Measurements from ENCODE around the gene PEX11G.

DNA sequence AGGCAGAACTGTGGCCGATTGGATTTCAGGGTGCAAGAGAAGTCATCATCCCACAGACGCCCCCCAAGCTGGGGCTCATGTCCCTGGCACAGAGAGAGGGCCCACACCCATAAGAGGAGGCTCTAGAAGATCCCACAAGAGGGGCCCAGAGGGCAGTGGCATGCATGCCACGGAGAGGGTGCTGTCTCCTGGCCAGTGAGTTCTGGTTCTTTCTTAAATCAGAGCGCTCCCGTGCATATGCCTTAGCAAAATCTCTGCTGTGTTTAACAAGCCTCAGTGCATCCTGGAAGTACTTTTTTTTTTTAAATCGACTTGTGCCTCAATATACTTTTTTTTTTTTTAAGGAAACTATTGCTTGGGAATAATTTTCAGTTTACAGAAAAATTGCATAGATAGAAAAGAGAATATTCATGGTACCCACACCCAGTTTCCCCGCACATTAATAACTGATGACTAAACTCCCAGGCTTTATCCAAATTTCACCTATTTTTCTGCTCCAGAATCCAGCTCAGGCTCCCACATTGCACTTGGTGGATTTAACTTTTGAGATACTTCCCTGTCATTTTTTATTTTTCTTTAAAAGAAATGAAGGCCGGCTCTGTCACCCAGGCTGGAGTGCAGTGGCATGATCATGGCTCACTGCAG, 59.1 kb downstream of the PEX11G start:
- TF ChIP-seq SUZ12 (IDR thresholded peaks at IDR 0.05; ENCODE audit: extremely low read depth, insufficient read depth, insufficient read length) (no peak), YY1 (IDR thresholded peaks at IDR 0.05; ENCODE audit: insufficient read depth, insufficient read length) (no peak), ZNF274 (IDR thresholded peaks at IDR 0.05; ENCODE audit: low read depth, low read length) (no peak)

Data from NT2/D1 (cell line).